ENCODE data around the gene ST7.

- TF ChIP-seq SP1 (CRISPR knock-in tag; conservative IDR thresholded peaks at IDR 0.05) (no peak), ELF4 (CRISPR knock-in tag; IDR thresholded peaks at IDR 0.05; ENCODE audit: low read depth) (no peak), ZNF232 (CRISPR knock-in tag; IDR thresholded peaks at IDR 0.05) (no peak), CREB1 (CRISPR knock-in tag; IDR thresholded peaks at IDR 0.05) (no peak), ZNF416 (CRISPR knock-in tag; IDR thresholded peaks at IDR 0.05) (no peak), USF2 (CRISPR knock-in tag; IDR thresholded peaks at IDR 0.05) (no peak), CREM (CRISPR knock-in tag; IDR thresholded peaks at IDR 0.05) (no peak), ZNF121 (CRISPR knock-in tag; IDR thresholded peaks at IDR 0.05) (no peak), FOXK1 (CRISPR knock-in tag; IDR thresholded peaks at IDR 0.05) (no peak), SMAD3 (CRISPR knock-in tag; IDR thresholded peaks at IDR 0.05; ENCODE audit: borderline replicate concordance) (no peak)
- TF ChIP-seq, protein P1, sequence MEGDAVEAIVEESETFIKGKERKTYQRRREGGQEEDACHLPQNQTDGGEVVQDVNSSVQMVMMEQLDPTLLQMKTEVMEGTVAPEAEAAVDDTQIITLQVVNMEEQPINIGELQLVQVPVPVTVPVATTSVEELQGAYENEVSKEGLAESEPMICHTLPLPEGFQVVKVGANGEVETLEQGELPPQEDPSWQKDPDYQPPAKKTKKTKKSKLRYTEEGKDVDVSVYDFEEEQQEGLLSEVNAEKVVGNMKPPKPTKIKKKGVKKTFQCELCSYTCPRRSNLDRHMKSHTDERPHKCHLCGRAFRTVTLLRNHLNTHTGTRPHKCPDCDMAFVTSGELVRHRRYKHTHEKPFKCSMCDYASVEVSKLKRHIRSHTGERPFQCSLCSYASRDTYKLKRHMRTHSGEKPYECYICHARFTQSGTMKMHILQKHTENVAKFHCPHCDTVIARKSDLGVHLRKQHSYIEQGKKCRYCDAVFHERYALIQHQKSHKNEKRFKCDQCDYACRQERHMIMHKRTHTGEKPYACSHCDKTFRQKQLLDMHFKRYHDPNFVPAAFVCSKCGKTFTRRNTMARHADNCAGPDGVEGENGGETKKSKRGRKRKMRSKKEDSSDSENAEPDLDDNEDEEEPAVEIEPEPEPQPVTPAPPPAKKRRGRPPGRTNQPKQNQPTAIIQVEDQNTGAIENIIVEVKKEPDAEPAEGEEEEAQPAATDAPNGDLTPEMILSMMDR (IDR thresholded peaks at IDR 0.05), result no peak
Observed at GRCh38 chr7:117188949-117189592, 235.8 kb downstream of the ST7 start.

All from WTC11 (cell line).